Naive thymus-derived CD4-positive, alpha-beta T cell (primary cell): ENCODE data around the gene NDOR1. TPM values are rescaled to one million over a fixed set of nuclear protein-coding genes. Genes with fewer than 3 reads are reported as not detected.

Experiments used
- ATAC-seq: fragments of 150-1000 bp; cut with Tn5 transposase; 2 replicates; pipeline ENCODE4 v1.10.0; 2021; ENCODE audit warnings: mild to moderate bottlenecking, moderate library complexity
- CTCF ChIA-PET: fragments of 350-600 bp; sonication (Branson Sonifier 250); formaldehyde crosslinking; loops from one replicate; lab custom pipeline; 2021; ENCODE audit warnings: antibody characterized with exemption; lab: Charles Lee
- POLR2A ChIA-PET: fragments of 350-600 bp; sonication (Branson Sonifier 250); formaldehyde crosslinking; loops from one replicate; lab custom pipeline; 2021; ENCODE audit warnings: antibody characterized with exemption, inconsistent platforms; lab: Charles Lee
- DNase-seq, 9 donors: peaks; one replicate each; pipeline versions ENCODE4 v3.0.0 to v3.0.0-alpha.2; 2020 to 2022; ENCODE audit warnings: mixed read lengths in 1 of 9
- H3K27ac ChIP-seq: one replicate; pipeline ENCODE4 v1.7.0; 2013; ENCODE audit warnings: mild to moderate bottlenecking, low read depth, low read length, moderate library complexity
- H3K27me3 ChIP-seq, 2 donors: one replicate each; pipeline ENCODE4 v1.7.0; 2013; ENCODE audit warnings: low read length in 2 of 2, mild to moderate bottlenecking in 2 of 2, moderate library complexity in 2 of 2; ENCODE audit not compliant: control insufficient read depth in 2 of 2, insufficient read depth in 2 of 2
- H3K36me3 ChIP-seq, 3 experiments: 1 replicate in 2 of 3; 2 replicates in 1 of 3; pipeline ENCODE4 v1.7.0; 2013; ENCODE audit warnings: low read length in 3 of 3, mild to moderate bottlenecking in 3 of 3, moderate library complexity in 1 of 3; ENCODE audit not compliant: insufficient read depth in 3 of 3, control insufficient read depth in 2 of 3
- H3K4me1 ChIP-seq, 2 donors: one replicate each; pipeline ENCODE4 v1.7.0; 2013; ENCODE audit warnings: low read length in 2 of 2, mild to moderate bottlenecking in 2 of 2, moderate library complexity in 1 of 2; ENCODE audit not compliant: control insufficient read depth in 2 of 2, insufficient read depth in 2 of 2
- H3K4me3 ChIP-seq: 2 replicates; pipeline ENCODE4 v1.7.0; 2013; ENCODE audit warnings: mild to moderate bottlenecking, low read length
- H3K9me3 ChIP-seq, 3 experiments: 1 replicate in 2 of 3; 2 replicates in 1 of 3; pipeline ENCODE4 v1.7.0; 2013; ENCODE audit warnings: low read length in 3 of 3; ENCODE audit not compliant: control insufficient read depth in 2 of 3
- H3K27ac Mint-ChIP-seq, 9 donors: one replicate each; pipeline ENCODE4 v1.8.0; 2020 to 2022; ENCODE audit warnings: mixed read lengths in 9 of 9, mild to moderate bottlenecking in 8 of 9, moderate library complexity in 5 of 9, inconsistent platforms in 2 of 9
- H3K27me3 Mint-ChIP-seq, 5 donors: one replicate each; pipeline ENCODE4 v1.8.0; 2021 to 2022; ENCODE audit warnings: mixed read lengths in 5 of 5, mild to moderate bottlenecking in 1 of 5
- H3K36me3 Mint-ChIP-seq, 5 donors: one replicate each; pipeline ENCODE4 v1.8.0; 2020 to 2022; ENCODE audit warnings: mixed read lengths in 5 of 5, mild to moderate bottlenecking in 3 of 5, inconsistent platforms in 1 of 5
- H3K4me1 Mint-ChIP-seq, 7 donors: one replicate each; pipeline ENCODE4 v1.8.0; 2020 to 2022; ENCODE audit warnings: mixed read lengths in 7 of 7, mild to moderate bottlenecking in 3 of 7, inconsistent platforms in 1 of 7
- H3K4me3 Mint-ChIP-seq, 10 donors: one replicate each; pipeline ENCODE4 v1.8.0; 2020 to 2022; ENCODE audit warnings: mild to moderate bottlenecking in 10 of 10, mixed read lengths in 10 of 10, moderate library complexity in 6 of 10, inconsistent platforms in 2 of 10
- H3K9me3 Mint-ChIP-seq, 11 donors: one replicate each; pipeline ENCODE4 v1.8.0; 2020 to 2022; ENCODE audit warnings: mixed read lengths in 11 of 11, mild to moderate bottlenecking in 4 of 11, inconsistent platforms in 1 of 11, moderate library complexity in 1 of 11
- intact Hi-C, 2 donors: fragments of 100-400 bp; cut with micrococcal nuclease; formaldehyde crosslinking; loops; one replicate each; pipeline ENCODE4 v1.15.1; 2023
- polyA plus RNA-seq, 2 donors: library from polyadenylated mRNA; unstranded; fragments of 300-500 nt; fragmentation: Illumina TruSeq; gene quantifications; one replicate each; pipeline ENCODE4 v1.2.3, GENCODE V29; 2021
- total RNA-seq, 6 experiments: library from RNA in 5 of 6; stranded (reverse) in 5 of 6; gene quantifications; 1 replicate in 5 of 6; 2 replicates in 1 of 6; pipeline ENCODE4 v1.2.3 and lab custom pipeline; 2021 to 2026

The NDOR1 gene
- total and polyA plus RNA-seq, 7 experiments from 2014 or later, result 4.5 to 42.0 (median 33.0) TPM

DNA sequence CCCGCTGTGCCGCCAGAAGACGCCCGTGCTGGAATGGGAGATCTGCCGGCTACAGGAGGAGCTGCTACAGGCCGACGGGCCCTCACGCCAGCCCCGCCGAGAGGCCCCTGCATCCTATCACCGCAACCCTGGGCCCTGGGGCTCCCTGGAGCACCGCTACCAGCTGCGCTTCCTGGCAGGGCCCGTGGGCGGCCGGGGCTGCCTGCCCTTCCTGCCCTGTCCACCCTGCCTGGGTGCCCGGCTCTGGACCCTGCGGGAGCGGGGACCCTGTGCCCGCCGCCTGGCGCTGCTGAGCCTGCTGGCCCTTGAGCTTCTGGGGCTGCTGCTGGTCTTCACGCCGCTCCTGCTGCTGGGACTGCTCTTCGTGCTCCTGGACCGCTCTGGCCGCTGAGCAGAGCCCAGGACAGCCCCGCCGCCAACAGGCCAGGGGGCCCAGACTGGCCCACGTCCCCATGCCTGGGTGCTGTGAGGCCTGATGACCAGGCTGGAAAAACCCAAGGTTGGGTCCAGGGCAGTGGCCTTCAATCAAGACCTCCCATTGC is 12.8 kb downstream of the NDOR1 start:
- Histone ChIP-seq H3K36me3 (peaks cover 0 to 28% (median 0%) of the 10 kb centered on the region in 3 experiments), H3K4me1 (peaks cover 0 to 5% of the 10 kb centered on the region in 2 donors), H3K4me3 (no peak overlapping the region), H3K9me3 (no peaks in the 10 kb centered on the region), H3K27ac (no peak overlapping the region), H3K27me3 (no peaks in the 10 kb centered on the region)
- Mint-ChIP-seq H3K4me1 (peaks cover 0 to 5% (median 0%) of the 10 kb centered on the region in 7 donors), H3K4me3 (no peak overlapping the region), H3K36me3 (no peaks in the 10 kb centered on the region), H3K27ac (no peak overlapping the region), H3K9me3 (no peaks in the 10 kb centered on the region), H3K27me3 (no peaks in the 10 kb centered on the region)
- no peak for DNase-seq
- intact Hi-C loops, result no loop called here
- ATAC-seq, result no peak
- CTCF ChIA-PET, result no interaction called here
- POLR2A ChIA-PET, result interaction anchor here (1.3 kb wide), 1 partner anchor 24 kb away, joined by 3 read pairs; no protein-coding TSS in a partner anchor

DNA sequence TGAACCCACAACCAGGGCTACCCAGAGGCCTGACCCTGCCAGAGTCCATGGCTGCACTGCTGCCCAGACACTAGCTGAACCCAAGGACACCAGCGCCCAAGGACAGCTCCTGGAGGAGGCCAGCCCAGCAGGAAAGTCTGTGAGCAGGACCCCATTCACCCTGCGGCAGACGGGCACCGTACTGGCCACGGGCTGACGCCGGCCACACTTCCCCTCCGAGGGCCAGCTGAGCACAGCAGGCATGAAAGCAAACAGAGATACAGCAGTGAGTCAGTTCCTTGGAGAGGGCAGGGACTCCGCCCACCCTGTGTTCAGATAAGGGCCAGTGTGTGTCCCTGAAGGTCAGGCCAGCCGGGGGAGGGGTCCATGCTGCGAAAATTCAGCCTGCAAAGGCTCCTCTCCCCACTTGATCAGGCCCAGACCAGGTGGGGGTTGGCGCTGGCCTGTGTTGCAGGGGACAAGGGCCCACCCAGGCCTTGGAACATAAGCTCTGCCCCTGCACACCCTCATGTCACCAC is 13.3 kb downstream of the NDOR1 start:
- ChIA-PET CTCF (interaction anchor here (0.9 kb wide), 1 partner anchor 18 kb away, joined by 6 read pairs; no protein-coding TSS in a partner anchor), POLR2A (interaction anchor here (1.3 kb wide), 1 partner anchor 24 kb away, joined by 3 read pairs; no protein-coding TSS in a partner anchor)
- no peak for ATAC-seq
- intact Hi-C loops, result no loop called here
- no peak overlapping the region for H3K4me3 Mint-ChIP-seq
- no peaks in the 10 kb centered on the region for H3K36me3 Mint-ChIP-seq
- no peaks in the 10 kb centered on the region for H3K9me3 Mint-ChIP-seq
- Histone ChIP-seq H3K9me3 (no peaks in the 10 kb centered on the region), H3K4me1 (peaks cover 1 to 5% of the 10 kb centered on the region in 2 donors), H3K27ac (no peak overlapping the region), H3K27me3 (no peaks in the 10 kb centered on the region), H3K36me3 (peaks cover 0 to 28% (median 0%) of the 10 kb centered on the region in 3 experiments), H3K4me3 (no peak overlapping the region)
- DNase-seq, result no peak
- peaks cover 0 to 5% (median 0%) of the 10 kb centered on the region in 7 donors for H3K4me1 Mint-ChIP-seq
- H3K27ac Mint-ChIP-seq, result no peak overlapping the region
- H3K27me3 Mint-ChIP-seq, result no peaks in the 10 kb centered on the region

DNA sequence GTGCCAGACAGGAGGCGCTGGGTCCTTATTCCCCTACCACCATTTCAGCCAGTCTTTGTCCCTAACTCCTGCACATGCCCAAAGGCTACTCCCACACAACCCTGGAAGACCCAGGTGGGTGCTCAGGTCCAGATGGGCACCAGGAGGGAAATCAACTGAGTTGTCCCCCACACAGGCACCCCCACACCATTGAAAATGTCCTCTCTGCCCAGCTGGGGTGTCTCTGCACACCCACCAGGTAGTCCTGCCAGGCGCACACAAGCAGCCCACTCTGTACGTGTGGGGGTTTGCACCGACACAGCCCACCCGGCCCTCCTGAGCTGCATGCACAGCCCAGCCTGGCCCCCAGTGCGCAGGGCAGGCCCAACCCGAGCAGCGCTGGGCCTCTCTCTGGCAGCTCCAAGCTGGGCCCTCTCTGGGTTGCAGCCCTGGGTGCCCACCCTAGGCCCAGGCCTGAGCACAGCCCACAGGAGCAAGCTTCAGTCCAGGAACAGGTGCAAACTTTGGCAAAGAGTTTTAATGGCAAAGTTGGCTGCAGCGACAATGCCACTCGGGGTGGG is 14.3 kb downstream of the NDOR1 start:
- POLR2A ChIA-PET, result interaction anchor here (1.2 to 1.3 kb wide), 2 partner anchors 15 to 31 kb away, joined by 3 to 6 read pairs; partner anchors contain the start of genes NDOR1 and TMEM203
- H3K27me3 Mint-ChIP-seq, result no peaks in the 10 kb centered on the region

DNA sequence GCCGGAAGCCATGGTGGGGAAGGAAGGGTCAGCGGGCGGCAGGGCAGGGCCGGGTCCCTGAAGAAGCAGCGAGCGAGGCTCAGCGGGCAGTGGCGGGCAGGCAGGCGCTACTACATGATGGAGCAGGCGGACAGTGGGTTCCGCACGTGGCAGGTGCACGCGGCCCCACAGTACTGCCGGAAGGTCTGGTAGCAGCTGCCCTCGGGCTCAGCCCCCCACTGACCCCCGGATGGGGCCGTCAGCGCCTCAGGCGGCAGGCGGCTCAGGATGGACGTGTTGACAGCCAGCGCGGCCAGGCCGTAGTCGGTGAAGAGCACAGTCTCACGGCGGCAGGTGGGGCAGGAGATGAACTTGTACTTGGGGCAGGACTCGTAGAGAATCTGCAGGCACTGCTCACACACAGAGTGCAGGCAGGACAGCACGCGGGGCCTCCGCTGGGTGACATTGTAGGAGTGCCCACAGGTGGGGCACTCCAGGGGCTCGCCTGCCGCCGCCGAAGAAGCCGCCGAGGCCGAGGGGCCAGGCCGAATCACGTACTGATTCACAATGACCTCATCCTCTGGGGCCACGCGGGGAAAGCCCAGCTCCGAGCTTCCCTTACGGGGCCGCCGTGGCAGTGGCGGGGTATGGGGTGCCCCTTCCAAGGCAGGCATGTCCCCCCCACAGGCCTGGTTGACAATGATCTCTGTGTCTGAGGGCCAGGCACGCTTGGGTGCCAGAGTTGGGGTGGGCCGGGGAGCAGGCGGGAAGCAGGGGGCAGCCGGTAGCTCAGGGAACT is 15.0 kb downstream of the NDOR1 start:
- peaks cover 5% of the 10 kb centered on the region in 2 donors for H3K4me1 ChIP-seq
- intact Hi-C loops, result loop anchor here in 1 of 2 donors (5.0 to 10.0 kb wide), 2 partner anchors 276 to 673 kb away; partner anchors contain the start of genes C8G, FBXW5 and NOTCH1
- H3K27me3 ChIP-seq, result no peaks in the 10 kb centered on the region
- peak overlapping the region in 5 of 10 donors; percentile 20 to 66 (median 41) for H3K4me3 Mint-ChIP-seq
- no peaks in the 10 kb centered on the region for H3K9me3 ChIP-seq
- no peaks in the 10 kb centered on the region for H3K9me3 Mint-ChIP-seq
- no peak for ATAC-seq
- H3K36me3 ChIP-seq, result peaks cover 0 to 12% (median 0%) of the 10 kb centered on the region in 3 experiments
- H3K27ac Mint-ChIP-seq, result peak overlapping the region in 1 of 9 donors; percentile 62
- no peaks in the 10 kb centered on the region for H3K36me3 Mint-ChIP-seq
- H3K27ac ChIP-seq, result no peak overlapping the region
- H3K4me3 ChIP-seq, result no peak overlapping the region
- H3K27me3 Mint-ChIP-seq, result no peaks in the 10 kb centered on the region
- ChIA-PET CTCF (interaction anchor here (0.6 kb wide), 1 partner anchor 196 kb away, joined by 3 read pairs; no protein-coding TSS in a partner anchor), POLR2A (interaction anchor here (1.2 to 4.9 kb wide), 3 partner anchors 15 to 32 kb away, joined by 3 to 42 read pairs (median 6); partner anchors contain the start of genes NDOR1 and TMEM203)
- H3K4me1 Mint-ChIP-seq, result peaks cover 0 to 11% (median 2%) of the 10 kb centered on the region in 7 donors
- DNase-seq, result no peak

More for the DNA sequence above, 14.3 kb downstream of the NDOR1 start:
- CTCF ChIA-PET, result no interaction called here
- H3K4me3 ChIP-seq, result no peak overlapping the region
- peaks cover 0 to 18% (median 0%) of the 10 kb centered on the region in 3 experiments for H3K36me3 ChIP-seq
- no peak overlapping the region for H3K27ac ChIP-seq
- no peaks in the 10 kb centered on the region for H3K9me3 ChIP-seq
- intact Hi-C loops, result loop anchor here in 1 of 2 donors (5.0 to 10.0 kb wide), 2 partner anchors 275 to 673 kb away; partner anchors contain the start of genes C8G, FBXW5 and NOTCH1
- Mint-ChIP-seq H3K4me1 (peaks cover 0 to 8% (median 2%) of the 10 kb centered on the region in 7 donors), H3K36me3 (no peaks in the 10 kb centered on the region), H3K4me3 (peak overlapping the region in 4 of 10 donors; percentile 18 to 25 (median 20)), H3K27ac (peak overlapping the region in 1 of 9 donors; percentile 62), H3K9me3 (no peaks in the 10 kb centered on the region)
- no peaks in the 10 kb centered on the region for H3K27me3 ChIP-seq
- ATAC-seq, result no peak
- no peak for DNase-seq
- H3K4me1 ChIP-seq, result peaks cover 5% of the 10 kb centered on the region in 2 donors

DNA sequence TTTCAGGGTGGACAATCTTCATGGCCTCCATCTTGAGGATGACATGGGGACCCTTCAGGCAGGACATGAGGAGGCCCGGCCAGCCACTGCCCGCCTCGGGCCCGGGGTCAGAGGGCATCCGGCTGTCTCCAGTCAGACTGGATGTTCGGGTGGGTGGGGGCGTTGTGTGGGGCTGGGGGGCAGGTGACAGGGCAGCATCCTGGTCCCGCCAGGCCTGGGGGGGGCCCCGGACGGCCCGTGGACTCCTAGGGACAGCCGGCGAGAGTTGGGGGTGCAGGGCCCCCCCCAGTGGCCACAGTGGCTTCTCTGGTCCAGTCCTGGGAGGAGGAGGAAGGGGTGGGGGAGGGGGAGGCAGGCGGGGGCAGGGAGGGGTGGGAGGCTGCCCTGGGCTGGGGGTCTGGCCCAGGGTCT is 15.6 kb downstream of the NDOR1 start:
- Mint-ChIP-seq H3K36me3 (no peaks in the 10 kb centered on the region), H3K9me3 (no peaks in the 10 kb centered on the region), H3K4me3 (peak overlapping the region in 4 of 10 donors; percentile 38 to 66 (median 48)), H3K27me3 (no peaks in the 10 kb centered on the region), H3K27ac (no peak overlapping the region), H3K4me1 (peaks cover 0 to 11% (median 2%) of the 10 kb centered on the region in 7 donors)
- CTCF ChIA-PET, result interaction anchor here (0.6 kb wide), 1 partner anchor 196 kb away, joined by 3 read pairs; no protein-coding TSS in a partner anchor
- ATAC-seq (no peak), DNase-seq (no peak)
- H3K4me1 ChIP-seq, result peaks cover 5% of the 10 kb centered on the region in 2 donors
- intact Hi-C loops, result loop anchor here in 1 of 2 donors (5.0 to 10.0 kb wide), 2 partner anchors 276 to 674 kb away; partner anchors contain the start of genes C8G, FBXW5 and NOTCH1
- H3K36me3 ChIP-seq, result peaks cover 0 to 6% (median 0%) of the 10 kb centered on the region in 3 experiments
- no peak overlapping the region for H3K27ac ChIP-seq
- H3K27me3 ChIP-seq, result no peaks in the 10 kb centered on the region
- H3K4me3 ChIP-seq, result no peak overlapping the region
- H3K9me3 ChIP-seq, result no peaks in the 10 kb centered on the region
- POLR2A ChIA-PET, result interaction anchor here (0.9 to 4.9 kb wide), 2 partner anchors 15 to 20 kb away, joined by 3 to 42 read pairs; partner anchors contain the start of genes NDOR1, TMEM203 and TUBB4B
